GM18907 (cell line): ENCODE measurements around the gene GATA2.

ENCODE experiments used
- ATAC-seq: cut with Tn5 transposase; IDR thresholded peaks from one replicate; pipeline ENCODE4 v1.9.1; 2021; ENCODE audit warnings: mild to moderate bottlenecking, moderate library complexity; ENCODE audit not compliant: unreplicated experiment

GATA2 gene

DNA sequence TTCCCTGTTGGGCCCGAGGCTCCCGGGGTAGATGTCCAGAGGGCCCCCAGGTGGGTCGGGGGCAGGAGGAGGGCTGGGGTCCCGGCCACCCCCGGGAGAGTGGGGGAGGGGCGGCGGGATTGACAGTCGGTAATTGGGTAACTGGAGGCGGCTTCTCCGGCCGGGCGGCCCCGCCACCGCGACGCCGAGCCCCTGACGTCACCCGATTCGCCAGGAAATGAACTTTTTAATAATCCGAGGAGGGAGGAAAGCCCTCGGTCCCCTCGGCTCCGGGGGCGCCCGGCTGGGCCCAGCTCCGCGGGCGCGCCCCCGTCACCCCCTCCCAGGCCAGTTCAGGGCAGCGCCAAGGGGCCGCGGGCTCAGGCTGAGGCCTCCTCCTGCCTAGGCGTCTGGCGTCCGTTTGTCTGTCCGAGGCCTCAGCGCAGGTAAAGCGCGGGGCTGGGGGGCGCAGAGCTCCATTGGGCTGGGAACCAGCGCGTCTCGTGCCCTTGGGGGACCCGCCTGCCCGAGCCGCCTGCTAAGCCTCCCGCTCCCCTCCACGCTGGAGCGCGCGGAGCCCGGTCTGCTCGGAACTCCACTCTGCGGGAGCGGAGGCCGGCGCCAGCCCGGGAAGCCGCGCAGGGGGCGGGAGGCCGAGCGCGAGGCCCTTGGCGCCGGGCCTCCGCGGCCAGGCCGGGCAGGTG, 3.9 kb downstream of the GATA2 start:
- ATAC-seq, result no peak

DNA sequence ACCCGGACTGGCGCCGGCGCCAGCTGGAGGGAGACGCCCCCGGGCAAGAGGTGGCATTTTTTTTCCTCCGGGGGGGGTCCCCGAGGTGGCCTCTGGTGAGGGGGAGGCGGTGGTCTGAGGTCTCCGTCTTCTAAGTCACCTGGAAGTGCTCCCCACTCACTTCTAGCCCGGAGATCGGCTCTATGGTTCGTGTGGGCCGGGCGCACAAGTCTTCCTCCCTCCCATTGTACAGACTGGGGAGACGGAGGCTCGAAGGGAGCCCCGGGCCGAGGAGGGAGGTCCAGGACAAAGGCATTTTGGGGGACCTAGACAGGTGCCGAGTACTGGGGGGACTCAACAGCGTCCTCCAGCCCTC, 4.4 kb downstream of the GATA2 start:
- ATAC-seq, result no peak

DNA sequence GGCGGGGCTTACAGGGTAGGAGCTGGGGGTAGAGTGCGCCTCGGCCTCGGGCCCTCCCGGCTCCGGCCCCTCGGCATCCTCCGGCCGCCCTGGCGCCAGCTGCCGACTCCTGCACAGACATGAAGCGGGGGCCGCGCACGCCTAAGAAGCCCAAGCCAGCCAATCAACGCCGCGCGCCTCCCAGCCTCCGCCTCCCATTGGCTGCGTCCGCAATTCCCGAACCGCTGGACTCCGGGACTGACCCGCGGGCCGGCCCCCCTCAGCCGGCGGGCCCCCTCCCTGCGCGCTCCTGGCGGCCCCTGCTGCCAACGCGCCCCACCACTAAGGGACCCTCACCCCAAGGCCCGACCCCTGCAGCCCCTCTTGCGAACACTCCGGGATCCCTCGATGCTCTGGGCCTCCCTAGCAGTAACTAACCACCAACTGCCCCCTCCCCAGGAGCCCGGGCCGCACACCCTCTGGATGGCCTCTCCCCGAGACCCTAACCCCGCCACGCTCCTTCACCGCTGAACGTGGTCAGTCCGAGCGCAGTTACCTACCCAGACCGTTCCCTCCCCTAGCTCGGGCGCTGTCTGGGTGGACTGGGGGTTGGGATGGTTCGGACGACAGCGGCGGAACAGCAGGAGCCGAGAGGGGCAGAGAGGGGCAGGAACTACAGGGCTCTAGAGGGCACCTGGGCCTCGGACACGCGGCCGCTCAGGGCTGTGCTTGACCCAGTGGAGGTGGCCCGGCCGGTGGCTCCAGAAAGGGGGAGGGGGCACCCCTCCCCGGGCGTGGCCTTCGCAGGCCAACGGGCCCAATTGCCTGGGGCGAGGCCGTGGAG, 5.0 kb downstream of the GATA2 start:
- no peak for ATAC-seq

DNA sequence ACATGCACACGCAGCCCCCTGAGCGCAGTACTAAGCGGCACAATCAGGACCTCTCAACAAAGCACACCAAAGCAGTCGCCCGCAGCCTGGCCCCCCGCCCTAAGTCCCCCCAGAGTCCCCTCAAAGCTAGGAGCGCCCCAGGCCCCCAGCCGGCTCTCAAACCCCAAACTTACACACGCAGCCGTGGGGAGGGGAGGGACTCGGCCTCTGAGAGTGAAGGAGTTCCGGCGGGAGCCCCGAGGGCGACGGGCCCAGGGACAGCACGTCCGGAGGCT, 5.5 kb downstream of the GATA2 start:
- ATAC-seq, result no peak

DNA sequence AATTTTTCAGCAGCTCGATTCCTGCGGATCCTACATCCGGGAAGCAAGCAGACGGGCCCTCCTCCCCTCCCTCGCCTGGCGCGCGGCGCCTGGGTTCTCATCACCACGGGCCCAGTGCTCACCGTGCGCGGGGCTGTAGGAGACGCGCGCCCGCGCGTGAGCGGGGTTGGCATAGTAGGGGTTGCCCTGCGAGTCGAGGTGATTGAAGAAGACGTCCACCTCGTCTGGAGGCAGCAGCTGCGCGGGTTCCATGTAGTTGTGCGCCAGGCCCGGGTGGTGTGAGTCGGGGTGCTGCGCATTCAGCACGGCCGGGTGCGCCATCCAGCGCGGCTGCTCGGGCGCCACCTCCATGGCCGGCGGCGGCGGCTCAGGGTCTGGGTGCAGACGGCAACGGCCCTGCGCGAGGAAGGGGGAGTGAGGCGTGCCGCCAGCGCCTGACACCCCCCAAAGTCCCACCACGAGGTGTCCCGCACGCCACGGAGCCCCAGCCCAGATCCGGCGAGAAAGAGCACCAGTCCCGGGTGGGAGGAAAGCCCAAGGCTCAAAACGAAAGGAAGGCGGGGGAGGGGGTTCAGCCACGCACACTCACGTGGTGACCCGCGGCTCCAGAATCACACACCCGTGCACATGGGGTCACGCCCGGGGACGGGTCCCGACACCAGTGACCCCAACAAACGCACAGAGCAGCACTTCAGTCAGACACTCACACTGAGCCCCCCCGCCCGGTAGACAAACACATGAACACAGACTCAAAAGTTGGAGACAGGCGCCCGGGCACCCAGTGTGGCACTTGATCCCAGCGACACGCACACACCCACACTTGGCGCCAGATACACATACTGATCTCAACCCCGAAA, 6.1 kb downstream of the GATA2 start:
- ATAC-seq, result no peak

DNA sequence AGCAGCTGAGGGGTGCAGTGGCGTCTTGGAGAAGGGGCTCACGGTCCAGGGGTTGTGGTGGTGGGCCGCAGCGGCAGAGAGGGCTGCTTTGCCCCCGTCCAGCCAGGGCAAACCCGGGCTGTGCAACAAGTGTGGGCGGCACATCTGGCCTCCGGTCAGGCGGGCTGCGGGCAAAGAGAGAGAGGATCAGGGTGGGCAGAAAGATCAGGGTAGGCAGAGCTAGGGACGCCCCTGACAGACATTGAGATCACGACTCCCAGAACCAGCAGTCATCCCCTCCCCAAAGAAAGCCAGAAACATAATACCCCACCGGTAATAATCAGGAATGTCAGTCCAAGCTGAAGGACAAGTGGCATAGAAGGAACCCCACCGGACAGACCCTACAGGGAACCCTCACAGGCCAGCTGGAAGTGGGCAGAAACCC, 6.8 kb downstream of the GATA2 start:
- ATAC-seq, result no peak

DNA sequence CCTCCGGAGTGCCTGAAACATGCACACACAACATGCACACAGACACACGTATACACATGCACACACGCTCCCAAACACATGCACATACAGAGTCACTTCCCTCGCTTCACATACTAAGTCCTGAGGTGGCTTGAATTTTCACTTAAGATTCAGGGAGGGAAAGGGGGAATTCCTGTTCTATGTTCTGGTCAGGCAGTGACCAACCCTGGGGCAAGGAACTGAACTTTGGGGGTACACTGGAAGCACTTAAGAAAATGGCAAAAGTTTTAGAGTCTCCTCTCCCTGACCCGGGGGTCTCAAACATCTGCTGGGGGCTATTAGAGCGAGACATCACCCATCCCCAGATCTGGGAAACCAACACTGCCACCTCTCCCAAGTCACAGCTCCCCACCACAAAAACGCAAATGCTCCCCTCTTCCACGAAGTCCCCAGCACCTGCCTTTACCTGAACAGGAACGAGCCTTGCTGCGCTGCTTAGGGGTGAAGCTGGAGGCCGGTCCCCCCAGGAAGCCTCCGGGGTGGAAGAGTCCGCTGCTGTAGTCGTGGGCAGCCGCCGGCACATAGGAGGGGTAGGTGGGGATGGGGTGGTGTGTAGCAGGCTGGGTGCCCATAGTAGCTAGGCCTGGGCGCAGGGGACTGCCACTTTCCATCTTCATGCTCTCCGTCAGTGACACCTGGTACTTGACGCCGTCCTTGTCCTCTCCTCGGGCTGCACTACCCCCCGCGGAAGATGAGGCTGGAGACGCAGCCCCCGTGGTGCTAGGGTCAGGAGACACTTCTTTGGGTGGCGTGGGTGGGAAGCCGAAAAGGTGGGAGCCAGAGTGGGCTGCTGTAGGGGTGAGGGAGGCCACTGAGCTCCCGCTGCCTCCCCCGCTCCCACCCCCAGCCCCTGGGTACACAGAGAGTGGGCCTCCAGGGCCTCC, 7.5 kb downstream of the GATA2 start:
- no peak for ATAC-seq

DNA sequence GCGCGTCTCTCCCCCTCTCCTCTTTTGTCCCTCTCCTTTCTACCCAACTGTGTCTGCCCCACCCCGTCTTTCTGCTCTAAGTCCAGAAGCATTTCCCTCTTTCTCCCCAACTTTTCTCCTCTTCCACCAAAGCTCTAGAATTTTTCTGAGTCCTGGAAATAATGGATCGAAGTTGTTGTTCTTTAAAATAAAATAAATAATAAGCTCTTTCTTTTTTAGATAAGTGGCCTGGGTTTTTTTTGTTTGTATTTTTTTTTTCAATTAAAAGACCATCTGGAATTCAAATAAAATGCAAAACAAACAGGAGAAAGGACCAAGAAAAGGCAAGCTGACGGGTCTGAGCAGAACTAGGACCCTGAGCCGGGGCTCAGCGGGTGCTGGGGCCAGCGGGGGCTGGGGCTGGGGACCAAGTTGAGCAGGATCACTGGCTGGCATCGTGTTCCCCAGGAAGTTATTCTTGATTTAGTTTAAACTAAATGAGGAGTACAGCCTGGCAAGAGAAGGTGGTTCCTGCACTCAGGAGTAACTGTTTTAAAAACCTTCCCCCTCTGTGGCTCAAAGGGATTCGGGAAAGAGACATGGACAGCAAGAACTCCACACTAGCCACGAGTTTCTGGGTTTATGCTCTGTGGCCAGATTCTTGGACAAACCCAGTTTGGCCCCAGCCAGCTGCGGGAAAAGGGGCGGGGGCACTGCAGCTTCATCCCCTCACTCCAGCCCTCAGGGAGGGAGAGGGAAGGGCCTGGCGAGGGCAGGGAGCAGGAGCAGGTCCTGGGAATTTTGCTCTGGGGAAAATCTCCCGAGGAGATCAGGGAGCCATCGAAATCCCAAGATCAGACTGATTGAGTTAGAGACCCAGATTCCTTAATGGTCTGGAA, 8.4 kb downstream of the GATA2 start:
- no peak for ATAC-seq

DNA sequence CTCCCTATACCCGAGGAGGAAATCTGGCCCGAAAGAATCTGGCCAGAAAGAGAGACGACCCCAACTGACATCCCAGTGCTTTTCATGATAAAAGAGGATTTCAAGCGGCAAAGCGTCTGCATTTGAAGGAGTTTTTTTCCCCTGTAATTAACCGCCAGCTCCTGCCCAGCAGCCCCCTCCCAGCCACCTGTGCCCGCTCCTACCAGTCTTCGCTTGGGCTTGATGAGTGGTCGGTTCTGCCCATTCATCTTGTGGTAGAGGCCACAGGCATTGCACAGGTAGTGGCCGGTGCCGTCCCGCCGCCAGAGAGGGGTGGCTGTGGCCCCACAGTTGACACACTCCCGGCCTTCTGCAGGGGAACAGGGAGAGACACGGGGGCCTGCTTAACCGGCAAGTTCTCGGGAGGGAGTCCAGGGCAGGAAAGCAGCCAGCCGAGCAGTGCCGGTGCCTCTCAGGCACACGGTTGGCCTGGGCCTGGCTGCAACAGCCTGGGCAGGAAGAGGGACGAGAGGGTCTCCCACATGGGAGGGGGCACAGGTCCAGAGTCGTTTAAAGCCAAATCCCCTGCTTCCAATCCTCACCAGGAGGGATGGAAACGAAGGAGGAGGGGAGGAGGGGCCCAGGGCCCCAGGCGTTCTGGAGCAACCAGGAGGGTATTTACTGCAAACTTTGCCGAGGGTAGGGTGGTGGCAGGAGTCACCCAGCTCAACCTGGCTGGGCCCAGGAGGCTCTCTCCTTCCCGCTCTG, 9.2 kb downstream of the GATA2 start:
- no peak for ATAC-seq

DNA sequence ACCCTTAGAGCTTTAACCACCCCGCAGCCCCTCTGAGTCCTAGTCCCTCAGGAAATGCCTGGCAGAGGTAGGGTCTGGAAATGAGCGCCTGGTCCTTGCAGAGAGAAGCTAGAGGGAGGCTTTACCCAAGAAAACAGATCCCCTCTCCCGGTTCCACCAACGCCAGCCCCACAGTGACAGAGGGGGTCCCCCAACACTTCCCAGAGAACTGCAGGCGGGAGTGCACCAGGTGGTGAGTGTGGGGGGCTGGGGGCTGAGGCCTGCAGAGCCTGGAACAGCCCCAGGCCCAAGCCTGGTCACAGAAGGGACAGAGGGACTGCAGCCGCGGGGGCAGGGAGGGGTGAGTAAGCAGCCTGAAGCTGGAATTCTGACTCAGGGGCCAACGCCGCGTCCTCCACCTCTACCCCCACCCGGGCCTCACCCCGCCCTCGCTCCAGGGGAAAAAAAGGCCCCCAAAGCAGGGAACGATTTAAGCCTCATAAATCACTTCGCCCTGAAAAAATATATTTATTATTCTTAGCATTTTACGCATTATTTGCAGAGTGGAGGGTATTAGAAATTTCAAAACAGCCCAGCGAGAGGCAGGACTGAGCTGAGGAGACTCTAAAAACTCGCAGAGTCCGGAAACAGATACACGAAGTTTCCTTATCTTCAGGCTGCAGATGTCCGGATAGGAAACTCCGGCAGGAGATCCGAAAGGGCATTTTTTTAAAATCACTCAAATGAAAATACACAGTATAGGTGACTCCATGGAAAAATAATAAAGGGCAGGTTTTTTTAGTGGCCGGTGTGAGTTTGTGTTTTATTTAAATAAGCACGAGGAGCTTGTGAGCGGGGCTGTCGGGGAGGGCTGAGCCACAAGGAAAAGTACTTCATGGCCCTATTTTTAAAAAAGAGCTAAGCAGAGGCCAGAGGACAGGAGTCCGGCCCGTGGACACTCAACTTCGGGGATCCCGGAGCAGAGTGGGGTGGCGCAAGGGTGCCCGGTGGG, 10.0 kb downstream of the GATA2 start:
- ATAC-seq, result no peak

DNA sequence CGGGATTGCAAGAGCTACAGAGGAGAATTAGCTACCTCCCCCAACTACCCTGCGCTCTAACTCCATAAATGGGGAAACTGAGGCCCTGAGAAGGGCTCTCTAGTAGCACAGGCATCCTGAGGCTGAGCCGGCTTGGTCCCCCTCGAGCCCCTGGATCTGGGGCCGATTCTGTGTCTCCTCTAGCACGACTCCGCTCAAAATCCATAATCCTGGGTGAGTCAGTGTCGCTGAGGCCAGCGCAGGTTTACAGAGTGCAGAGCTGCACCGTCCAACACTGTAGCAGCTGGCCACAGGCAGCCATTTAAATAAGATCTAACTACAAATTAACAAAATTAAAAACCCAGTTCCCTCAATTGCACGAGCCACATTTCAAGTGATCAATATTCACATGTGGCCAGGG, 10.8 kb downstream of the GATA2 start:
- ATAC-seq, result no peak

DNA sequence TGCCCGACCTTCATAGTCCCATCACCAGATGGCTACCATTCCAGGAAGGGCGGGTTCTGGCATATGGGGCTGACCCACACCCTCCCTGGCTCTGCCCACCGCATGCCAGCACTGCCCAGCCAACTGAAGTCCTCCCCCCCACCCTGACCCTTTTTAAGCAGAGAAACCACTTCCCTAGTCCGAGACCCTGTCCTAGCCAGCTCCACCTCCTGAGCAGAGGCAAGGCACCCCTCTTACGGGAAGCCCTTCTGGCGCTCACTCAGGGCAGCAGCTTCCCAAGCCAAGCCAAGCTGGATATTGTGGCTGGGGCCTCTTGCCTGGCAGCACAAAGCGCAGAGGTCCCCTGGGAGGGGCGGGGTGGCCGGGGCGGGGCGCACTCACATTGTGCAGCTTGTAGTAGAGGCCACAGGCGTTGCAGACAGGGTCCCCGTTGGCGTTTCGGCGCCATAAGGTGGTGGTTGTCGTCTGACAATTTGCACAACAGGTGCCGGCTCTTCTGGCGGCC, 11.5 kb downstream of the GATA2 start:
- no peak for ATAC-seq

DNA sequence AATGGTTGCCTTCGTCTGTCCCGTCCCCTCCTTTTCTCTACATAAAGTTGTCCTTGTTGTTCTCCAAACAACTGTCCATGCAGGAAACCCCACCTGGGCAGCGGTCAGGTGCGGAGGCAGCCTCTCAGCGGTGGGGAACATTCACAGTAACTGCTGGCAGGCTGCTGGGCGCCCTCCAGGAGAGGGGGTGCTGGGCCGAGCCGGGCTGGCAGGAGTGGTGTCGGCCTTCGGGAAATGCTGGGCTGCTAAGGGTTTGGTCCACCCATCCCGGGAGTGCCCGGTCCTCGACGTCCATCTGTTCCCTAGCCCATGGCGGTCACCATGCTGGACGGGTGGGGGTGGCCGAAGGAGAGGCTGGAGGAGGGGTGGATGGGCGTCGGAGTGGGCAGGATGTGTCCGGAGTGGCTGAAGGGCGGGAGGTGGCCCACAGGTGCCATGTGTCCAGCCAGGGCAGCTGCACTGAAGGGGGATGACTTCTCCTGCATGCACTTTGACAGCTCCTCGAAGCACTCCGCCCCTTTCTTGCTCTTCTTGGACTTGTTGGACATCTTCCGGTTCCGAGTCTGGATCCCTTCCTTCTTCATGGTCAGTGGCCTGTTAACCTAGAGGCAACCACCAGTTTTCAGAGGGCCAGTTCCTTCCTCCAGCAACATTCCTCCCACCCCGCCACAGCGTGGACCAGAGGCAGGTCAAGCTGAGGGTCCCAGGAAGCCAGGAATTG, 12.1 kb downstream of the GATA2 start:
- ATAC-seq, result no peak

DNA sequence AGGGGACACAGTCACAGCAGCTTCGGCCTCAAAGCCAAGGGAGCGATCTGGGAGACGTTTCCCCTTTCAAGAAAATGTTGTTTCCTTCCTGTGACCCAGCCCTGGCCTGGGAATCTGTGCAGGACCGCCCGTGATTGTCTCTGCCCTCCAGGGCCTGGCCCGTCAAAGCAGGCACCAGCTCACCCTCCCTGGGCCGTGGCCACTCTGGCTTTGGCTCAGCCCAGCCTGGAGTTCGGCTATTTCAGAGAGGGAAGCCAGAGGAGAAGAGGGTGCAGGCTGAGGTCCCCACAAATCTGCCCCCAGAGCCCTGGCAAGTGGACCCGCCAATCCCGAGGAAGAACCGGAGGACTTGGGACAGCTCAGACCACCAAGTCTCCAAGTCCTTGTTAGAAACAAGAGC, 12.7 kb downstream of the GATA2 start:
- no peak for ATAC-seq

DNA sequence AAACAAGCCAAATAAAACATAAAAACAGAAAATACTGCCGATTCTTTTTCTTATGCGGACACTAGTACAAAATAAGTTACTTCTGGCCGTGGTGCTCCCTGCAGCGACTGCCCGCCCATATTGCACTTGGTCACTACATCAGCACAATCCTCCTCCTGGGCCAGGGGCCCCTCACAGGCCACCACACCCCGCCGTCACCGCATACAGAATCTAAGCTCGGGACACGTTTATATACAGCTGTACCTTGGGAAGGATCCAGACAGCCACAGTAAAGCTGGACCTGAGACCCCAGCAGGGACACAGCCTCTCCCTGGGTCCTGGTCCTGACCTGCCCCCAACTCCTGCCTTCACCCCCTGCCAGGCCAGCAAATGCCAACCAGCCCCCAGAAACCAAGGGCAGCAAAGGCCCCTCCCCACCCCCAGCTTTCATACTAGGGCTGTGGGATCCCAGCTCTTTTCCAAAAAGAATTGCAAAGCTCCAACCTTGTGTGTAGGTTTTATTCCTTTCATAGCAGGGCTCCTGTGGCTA, 13.4 kb downstream of the GATA2 start:
- ATAC-seq, result no peak

DNA sequence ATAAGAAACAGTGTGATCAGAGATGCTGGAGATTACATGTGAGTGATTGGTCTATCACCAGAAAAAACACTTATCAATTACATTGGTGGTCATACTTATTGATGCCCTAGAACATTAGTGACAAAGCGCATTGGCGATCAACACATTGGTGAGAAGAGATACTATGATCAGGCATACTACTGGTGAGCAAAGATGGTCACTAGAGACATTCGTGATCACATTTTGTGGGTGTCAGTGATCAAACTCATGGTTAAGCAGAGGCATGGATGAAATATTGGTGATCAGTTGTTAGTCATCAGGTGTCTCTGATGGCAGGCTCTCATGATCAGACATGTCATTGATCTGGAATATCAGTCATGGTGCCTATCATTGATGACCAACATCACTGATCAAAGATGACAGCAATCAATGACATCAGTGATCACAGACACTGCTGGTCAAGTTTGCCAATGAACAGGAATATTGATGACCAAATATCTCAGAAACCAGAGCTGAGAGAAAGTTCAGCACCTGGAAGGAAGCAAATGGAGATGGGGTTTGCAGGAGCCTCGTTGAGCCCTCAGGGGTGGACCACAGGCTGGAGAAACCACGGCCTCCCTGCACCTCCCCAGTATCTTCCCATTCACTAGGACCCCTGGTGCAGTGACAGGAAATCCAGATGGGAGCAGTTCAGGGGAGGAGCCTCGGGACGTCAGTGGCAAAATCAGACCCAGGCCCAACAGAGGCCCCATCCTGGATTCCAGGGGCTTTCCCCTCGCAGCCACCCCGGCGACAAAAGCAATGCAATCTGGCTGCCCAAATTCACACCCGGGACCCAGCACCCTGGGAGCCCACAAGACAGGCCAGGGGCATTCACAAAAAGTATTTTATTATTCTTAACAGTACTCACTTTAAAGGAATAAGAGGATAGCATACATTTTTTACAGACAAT, 14.2 kb downstream of the GATA2 start:
- no peak for ATAC-seq
